ENCODE data around the gene LRRC23. TPM values are rescaled to one million over a fixed set of nuclear protein-coding genes. Genes with fewer than 3 reads are reported as not detected.

LRRC23 gene
- total and polyA plus RNA-seq, 12 donors = 6.9 to 29.0 (median 13.1) TPM

DNA sequence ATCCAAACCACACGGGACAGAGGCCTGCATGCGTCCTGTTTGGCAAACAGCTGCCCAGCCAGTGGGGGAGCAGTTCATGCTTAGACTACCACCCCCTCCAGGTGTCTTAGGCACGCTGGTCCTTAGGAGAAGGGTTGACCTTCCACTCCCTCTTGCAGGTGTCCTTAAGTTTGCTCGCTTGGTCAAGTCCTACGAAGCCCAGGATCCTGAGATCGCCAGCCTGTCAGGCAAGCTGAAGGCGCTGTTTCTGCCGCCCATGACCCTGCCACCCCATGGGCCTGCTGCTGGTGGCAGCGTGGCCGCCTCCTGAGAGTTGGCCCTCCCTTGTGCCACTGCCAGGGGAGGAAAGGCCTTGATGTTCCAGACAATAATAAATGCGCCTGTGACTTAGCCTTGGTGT lies 41.0 kb downstream of the LRRC23 start:
- no peaks in the 10 kb centered on the region for H3K27me3 ChIP-seq
- peaks cover 20 to 59% of the 10 kb centered on the region in 2 donors for H3K4me1 ChIP-seq (replicated peaks in 1 of 2)
- peak overlapping the region in 1 of 4 donors; percentile 60 for H3K4me3 ChIP-seq
- intact Hi-C loops (cut with DNase I) = no loop called here
- TF ChIP-seq POLR2A (IDR thresholded peaks at IDR 0.05) = no peak
- TF ChIP-seq, protein P1, sequence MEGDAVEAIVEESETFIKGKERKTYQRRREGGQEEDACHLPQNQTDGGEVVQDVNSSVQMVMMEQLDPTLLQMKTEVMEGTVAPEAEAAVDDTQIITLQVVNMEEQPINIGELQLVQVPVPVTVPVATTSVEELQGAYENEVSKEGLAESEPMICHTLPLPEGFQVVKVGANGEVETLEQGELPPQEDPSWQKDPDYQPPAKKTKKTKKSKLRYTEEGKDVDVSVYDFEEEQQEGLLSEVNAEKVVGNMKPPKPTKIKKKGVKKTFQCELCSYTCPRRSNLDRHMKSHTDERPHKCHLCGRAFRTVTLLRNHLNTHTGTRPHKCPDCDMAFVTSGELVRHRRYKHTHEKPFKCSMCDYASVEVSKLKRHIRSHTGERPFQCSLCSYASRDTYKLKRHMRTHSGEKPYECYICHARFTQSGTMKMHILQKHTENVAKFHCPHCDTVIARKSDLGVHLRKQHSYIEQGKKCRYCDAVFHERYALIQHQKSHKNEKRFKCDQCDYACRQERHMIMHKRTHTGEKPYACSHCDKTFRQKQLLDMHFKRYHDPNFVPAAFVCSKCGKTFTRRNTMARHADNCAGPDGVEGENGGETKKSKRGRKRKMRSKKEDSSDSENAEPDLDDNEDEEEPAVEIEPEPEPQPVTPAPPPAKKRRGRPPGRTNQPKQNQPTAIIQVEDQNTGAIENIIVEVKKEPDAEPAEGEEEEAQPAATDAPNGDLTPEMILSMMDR (IDR thresholded peaks at IDR 0.05) = no peak
- peak in 6 of 7 donors; percentile 43 to 74 (median 53) for DNase-seq
- 46 to 54% (median 51%) methylated on average over 6 to 11 of the region's 11 CpGs for WGBS, 4 donors
- H3K9me3 ChIP-seq (replicated peaks in 1 of 3) = no peaks in the 10 kb centered on the region
- H3K27ac ChIP-seq = peak overlapping the region; percentile 29 to 97 (median 95)
- H3K36me3 ChIP-seq (replicated peaks in 1 of 2) = no peaks in the 10 kb centered on the region

DNA sequence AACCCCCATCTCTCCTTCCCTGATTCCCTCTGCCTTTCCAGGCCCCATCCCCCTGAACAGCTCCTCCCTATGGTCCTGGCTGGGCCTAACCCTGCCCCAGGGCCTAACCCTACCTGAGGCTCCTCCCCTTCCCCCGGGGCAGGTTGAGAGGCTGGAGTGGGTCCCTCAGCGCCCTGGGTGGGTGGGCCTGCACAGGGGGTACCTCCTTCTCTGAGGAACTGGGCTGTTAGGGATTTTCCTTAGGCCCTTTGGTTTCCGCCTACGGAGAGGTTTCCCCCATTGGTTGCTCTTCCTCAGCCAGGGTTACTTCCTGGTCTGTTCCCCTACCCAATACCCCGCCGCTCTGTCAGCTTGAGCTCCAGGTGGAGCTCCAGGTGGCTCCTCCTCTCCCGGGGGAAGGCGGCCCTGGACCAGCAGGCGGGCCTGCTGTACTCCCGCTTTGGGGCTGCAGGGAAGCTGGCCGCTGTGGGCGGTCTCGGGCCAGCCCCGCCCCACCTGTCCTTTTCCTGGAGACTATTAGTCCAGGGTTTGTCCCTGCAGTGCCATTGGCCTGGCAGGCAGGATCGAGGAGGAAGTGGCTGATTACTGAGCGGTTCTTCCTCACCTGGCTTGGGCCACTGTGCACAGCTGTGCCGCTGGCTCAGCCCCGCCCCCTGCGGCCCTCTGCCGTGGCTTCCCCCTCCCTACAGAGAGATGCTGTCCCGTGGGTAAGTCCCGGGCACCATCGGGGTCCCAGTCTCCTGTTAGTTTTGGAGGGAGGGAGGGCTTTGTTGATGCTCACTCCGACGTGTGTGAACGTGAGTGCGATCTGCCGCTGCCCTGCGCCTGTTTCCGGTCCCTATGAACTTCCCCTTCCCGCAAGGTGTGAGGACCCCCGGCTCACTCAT lies 41.7 kb downstream of the LRRC23 start:
- Histone ChIP-seq H3K4me1 (replicated peaks in 1 of 2) (peaks cover 20 to 55% of the 10 kb centered on the region in 2 donors), H3K4me3 (peak overlapping the region in 1 of 4 donors; percentile 60), H3K9me3 (replicated peaks in 1 of 3) (no peaks in the 10 kb centered on the region), H3K36me3 (replicated peaks in 1 of 2) (no peaks in the 10 kb centered on the region), H3K27ac (peak overlapping the region; percentile 29 to 97 (median 95)), H3K27me3 (no peaks in the 10 kb centered on the region)
- intact Hi-C loops (cut with DNase I) = no loop called here
- 13 to 22% (median 16%) methylated on average over 17 to 32 of the region's 32 CpGs for WGBS, 4 donors
- peak; percentile 73 to 90 for TF ChIP-seq POLR2A (IDR thresholded peaks at IDR 0.05)
- TF ChIP-seq, protein P1 (IDR thresholded peaks at IDR 0.05) = peak in 4 of 6 experiments; percentile 10 to 25 (median 23)
- DNase-seq = peak; percentile 86 to 96 (median 94)

DNA sequence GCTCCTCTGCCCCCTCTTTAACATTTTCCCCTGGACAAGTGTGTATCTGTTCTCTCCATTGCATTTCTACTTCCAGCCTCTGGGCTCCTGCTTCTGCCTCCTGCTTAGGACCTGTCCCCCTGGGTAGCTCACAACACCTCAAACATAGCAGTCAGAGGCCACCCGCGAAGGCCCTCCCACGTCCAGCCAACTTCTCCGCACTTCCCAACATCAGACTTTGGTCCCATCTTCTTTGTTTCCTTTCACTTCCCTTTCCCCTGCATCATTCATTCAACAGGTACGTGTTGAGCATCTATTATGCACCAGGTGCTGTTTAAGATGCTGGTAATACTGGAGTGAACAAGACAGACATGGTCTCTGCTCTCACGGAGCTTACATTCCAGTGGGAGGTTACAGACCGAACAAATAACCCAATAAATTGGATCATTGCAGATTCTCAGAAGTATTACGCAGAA lies 42.3 kb downstream of the LRRC23 start:
- H3K4me3 ChIP-seq = peak overlapping the region in 1 of 4 donors; percentile 60
- peak overlapping the region in 4 of 5 donors; percentile 69 to 97 (median 95) for H3K27ac ChIP-seq
- peaks cover 20 to 48% of the 10 kb centered on the region in 2 donors for H3K4me1 ChIP-seq (replicated peaks in 1 of 2)
- H3K27me3 ChIP-seq = no peaks in the 10 kb centered on the region
- no peaks in the 10 kb centered on the region for H3K9me3 ChIP-seq (replicated peaks in 1 of 3)
- WGBS, 4 donors = 53 to 59% (median 56%) methylated on average over 8 of the region's 8 CpGs
- intact Hi-C loops (cut with DNase I) = no loop called here
- H3K36me3 ChIP-seq (replicated peaks in 1 of 2) = no peaks in the 10 kb centered on the region
- DNase-seq = no peak
- TF ChIP-seq, protein P1 (IDR thresholded peaks at IDR 0.05) = no peak
- no peak for TF ChIP-seq POLR2A (IDR thresholded peaks at IDR 0.05)

DNA sequence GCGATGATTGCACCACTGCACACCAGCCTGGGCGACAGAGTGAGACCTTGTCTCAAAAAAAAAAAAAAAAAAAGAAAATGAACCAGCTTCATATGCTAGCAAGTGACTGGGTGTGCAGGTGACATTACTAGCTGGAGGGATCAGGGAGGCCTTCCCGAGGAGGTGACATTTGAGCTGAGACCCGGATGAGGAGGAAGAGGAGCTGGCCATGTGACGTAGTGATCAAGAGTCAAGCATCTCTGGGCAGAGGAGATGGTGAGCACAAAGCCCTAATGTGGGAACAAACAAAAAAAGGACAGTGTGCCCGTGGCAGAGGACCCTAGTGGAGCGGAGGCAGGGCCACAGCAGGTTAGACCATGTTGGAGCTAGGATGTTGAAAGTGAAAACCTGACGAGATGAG lies 43.0 kb downstream of the LRRC23 start:
- no peaks in the 10 kb centered on the region for H3K9me3 ChIP-seq (replicated peaks in 1 of 3)
- no peaks in the 10 kb centered on the region for H3K36me3 ChIP-seq (replicated peaks in 1 of 2)
- DNase-seq = no peak
- intact Hi-C loops (cut with DNase I) = no loop called here
- H3K4me1 ChIP-seq (replicated peaks in 1 of 2) = peaks cover 20 to 42% of the 10 kb centered on the region in 2 donors
- H3K4me3 ChIP-seq = no peak overlapping the region
- no peaks in the 10 kb centered on the region for H3K27me3 ChIP-seq
- no peak overlapping the region for H3K27ac ChIP-seq
- TF ChIP-seq, protein P1 (IDR thresholded peaks at IDR 0.05) = no peak
- no peak for TF ChIP-seq POLR2A (IDR thresholded peaks at IDR 0.05)
- WGBS, 4 donors = 62 to 80% (median 74%) methylated on average over 8 of the region's 8 CpGs

Measured in adrenal gland (tissue), 12 donors.